ENCODE data around the gene SPTBN1.
A peak's percentile ranks its signal among the peaks of the same experiment; 100 is the strongest.

The SPTBN1 gene

DNA sequence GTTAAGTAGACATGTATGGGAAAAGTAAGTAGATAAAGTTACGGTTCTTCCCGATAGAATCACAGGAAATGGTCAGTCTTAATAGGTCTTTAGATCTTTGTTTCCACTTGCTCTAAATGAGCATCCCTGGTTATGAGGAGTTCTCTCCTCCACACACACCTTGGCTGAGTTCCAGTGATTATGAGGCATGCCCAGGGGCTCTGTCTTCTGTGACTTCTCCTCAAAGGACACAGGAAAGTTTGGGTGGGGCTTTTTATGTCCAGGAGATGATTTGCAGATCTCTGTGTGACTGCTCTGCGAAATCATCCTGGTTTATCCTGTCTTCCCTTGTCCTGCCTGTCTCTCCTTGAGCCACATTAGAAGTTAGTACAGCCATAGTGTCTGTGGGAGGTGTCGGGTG is 183.5 kb downstream of the SPTBN1 start:
- ATAC-seq = peak; percentile 14; the same call in 2 of the 3 replicates
- no peak for TF ChIP-seq ARNTL (CRISPR knock-in tag; IDR thresholded peaks at IDR 0.05; ENCODE audit: borderline replicate concordance, low read depth)
- TF ChIP-seq RARB (CRISPR knock-in tag; IDR thresholded peaks at IDR 0.05) = no peak
- TF ChIP-seq OSR1 (CRISPR knock-in tag; IDR thresholded peaks at IDR 0.05) = no peak
- TF ChIP-seq TCF4 (CRISPR knock-in tag; IDR thresholded peaks at IDR 0.05; ENCODE audit: borderline replicate concordance) = no peak
- TF ChIP-seq ZC3H10 (CRISPR knock-in tag; IDR thresholded peaks at IDR 0.05) = no peak
- TF ChIP-seq, protein P1, sequence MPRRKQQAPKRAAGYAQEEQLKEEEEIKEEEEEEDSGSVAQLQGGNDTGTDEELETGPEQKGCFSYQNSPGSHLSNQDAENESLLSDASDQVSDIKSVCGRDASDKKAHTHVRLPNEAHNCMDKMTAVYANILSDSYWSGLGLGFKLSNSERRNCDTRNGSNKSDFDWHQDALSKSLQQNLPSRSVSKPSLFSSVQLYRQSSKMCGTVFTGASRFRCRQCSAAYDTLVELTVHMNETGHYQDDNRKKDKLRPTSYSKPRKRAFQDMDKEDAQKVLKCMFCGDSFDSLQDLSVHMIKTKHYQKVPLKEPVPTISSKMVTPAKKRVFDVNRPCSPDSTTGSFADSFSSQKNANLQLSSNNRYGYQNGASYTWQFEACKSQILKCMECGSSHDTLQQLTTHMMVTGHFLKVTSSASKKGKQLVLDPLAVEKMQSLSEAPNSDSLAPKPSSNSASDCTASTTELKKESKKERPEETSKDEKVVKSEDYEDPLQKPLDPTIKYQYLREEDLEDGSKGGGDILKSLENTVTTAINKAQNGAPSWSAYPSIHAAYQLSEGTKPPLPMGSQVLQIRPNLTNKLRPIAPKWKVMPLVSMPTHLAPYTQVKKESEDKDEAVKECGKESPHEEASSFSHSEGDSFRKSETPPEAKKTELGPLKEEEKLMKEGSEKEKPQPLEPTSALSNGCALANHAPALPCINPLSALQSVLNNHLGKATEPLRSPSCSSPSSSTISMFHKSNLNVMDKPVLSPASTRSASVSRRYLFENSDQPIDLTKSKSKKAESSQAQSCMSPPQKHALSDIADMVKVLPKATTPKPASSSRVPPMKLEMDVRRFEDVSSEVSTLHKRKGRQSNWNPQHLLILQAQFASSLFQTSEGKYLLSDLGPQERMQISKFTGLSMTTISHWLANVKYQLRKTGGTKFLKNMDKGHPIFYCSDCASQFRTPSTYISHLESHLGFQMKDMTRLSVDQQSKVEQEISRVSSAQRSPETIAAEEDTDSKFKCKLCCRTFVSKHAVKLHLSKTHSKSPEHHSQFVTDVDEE (CRISPR knock-in tag; IDR thresholded peaks at IDR 0.05) = no peak
- TF ChIP-seq ISL1 (CRISPR knock-in tag; IDR thresholded peaks at IDR 0.05) = no peak; the same call in 1 of the 2 replicates
- TF ChIP-seq, protein P2, sequence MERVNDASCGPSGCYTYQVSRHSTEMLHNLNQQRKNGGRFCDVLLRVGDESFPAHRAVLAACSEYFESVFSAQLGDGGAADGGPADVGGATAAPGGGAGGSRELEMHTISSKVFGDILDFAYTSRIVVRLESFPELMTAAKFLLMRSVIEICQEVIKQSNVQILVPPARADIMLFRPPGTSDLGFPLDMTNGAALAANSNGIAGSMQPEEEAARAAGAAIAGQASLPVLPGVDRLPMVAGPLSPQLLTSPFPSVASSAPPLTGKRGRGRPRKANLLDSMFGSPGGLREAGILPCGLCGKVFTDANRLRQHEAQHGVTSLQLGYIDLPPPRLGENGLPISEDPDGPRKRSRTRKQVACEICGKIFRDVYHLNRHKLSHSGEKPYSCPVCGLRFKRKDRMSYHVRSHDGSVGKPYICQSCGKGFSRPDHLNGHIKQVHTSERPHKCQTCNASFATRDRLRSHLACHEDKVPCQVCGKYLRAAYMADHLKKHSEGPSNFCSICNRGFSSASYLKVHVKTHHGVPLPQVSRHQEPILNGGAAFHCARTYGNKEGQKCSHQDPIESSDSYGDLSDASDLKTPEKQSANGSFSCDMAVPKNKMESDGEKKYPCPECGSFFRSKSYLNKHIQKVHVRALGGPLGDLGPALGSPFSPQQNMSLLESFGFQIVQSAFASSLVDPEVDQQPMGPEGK (CRISPR knock-in tag; IDR thresholded peaks at IDR 0.05; ENCODE audit: borderline replicate concordance) = no peak
- TF ChIP-seq BACH2 (CRISPR knock-in tag; IDR thresholded peaks at IDR 0.05; ENCODE audit: borderline replicate concordance) = no peak
- TF ChIP-seq ZFP30 (CRISPR knock-in tag; IDR thresholded peaks at IDR 0.05) = no peak
- TF ChIP-seq CSDC2 (CRISPR knock-in tag; IDR thresholded peaks at IDR 0.05) = no peak
- TF ChIP-seq, protein P3, sequence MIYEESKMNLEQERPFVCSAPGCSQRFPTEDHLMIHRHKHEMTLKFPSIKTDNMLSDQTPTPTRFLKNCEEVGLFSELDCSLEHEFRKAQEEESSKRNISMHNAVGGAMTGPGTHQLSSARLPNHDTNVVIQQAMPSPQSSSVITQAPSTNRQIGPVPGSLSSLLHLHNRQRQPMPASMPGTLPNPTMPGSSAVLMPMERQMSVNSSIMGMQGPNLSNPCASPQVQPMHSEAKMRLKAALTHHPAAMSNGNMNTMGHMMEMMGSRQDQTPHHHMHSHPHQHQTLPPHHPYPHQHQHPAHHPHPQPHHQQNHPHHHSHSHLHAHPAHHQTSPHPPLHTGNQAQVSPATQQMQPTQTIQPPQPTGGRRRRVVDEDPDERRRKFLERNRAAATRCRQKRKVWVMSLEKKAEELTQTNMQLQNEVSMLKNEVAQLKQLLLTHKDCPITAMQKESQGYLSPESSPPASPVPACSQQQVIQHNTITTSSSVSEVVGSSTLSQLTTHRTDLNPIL (CRISPR knock-in tag; IDR thresholded peaks at IDR 0.05; ENCODE audit: low read depth) = no peak
- no peak for TF ChIP-seq ZNF565 (CRISPR knock-in tag; conservative IDR thresholded peaks at IDR 0.05; ENCODE audit: low read depth)
- no peak for TF ChIP-seq TOX (CRISPR knock-in tag; IDR thresholded peaks at IDR 0.05; ENCODE audit: borderline replicate concordance)
- no peak for TF ChIP-seq ESRRG (CRISPR knock-in tag; IDR thresholded peaks at IDR 0.05)
- TF ChIP-seq, protein P4, sequence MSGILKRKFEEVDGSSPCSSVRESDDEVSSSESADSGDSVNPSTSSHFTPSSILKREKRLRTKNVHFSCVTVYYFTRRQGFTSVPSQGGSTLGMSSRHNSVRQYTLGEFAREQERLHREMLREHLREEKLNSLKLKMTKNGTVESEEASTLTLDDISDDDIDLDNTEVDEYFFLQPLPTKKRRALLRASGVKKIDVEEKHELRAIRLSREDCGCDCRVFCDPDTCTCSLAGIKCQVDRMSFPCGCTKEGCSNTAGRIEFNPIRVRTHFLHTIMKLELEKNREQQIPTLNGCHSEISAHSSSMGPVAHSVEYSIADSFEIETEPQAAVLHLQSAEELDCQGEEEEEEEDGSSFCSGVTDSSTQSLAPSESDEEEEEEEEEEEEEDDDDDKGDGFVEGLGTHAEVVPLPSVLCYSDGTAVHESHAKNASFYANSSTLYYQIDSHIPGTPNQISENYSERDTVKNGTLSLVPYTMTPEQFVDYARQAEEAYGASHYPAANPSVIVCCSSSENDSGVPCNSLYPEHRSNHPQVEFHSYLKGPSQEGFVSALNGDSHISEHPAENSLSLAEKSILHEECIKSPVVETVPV (CRISPR knock-in tag; IDR thresholded peaks at IDR 0.05) = no peak
- no peak for TF ChIP-seq SNAI2 (CRISPR knock-in tag; IDR thresholded peaks at IDR 0.05)
- no peak for TF ChIP-seq PPARA (CRISPR knock-in tag; IDR thresholded peaks at IDR 0.05; ENCODE audit: borderline replicate concordance)
- no peak for TF ChIP-seq GLIS3 (CRISPR knock-in tag; IDR thresholded peaks at IDR 0.05)

DNA sequence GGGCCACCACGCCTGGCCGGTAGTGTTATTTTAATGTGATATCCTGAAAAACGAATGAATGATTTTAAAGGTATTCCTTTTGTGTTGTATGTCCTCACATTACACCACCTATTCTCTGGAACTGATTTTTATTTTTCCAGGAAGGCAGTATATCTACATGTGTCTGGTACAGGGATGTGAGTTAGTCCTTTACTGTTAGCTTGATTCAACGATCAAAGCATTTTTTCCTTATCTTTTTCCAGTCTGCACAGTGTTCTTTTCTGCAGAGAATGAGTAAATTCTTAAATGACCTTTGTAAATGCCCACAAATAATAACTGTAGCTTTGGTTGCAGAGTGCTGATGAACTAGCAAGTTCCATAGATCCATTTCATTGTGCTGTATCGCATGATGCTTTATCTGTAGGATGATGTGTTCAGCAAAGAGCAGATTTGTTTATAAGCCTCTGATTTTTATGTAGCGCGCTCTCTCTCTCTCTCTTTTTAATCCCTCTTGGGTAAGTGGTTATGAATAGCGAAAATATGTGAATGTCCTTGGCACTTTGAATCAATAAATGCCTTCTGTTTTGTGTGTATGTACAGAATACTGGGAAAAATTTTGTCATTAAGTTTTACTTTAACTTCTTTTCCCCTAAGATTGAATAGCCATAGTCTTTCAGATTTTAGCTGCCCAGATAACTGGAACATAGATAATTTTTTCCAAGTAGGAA is 184.9 kb downstream of the SPTBN1 start:
- no peak for ATAC-seq
- TF ChIP-seq ZNF70 (CRISPR knock-in tag; IDR thresholded peaks at IDR 0.05) (no peak), ESRRG (CRISPR knock-in tag; IDR thresholded peaks at IDR 0.05) (no peak), TCF4 (CRISPR knock-in tag; IDR thresholded peaks at IDR 0.05; ENCODE audit: borderline replicate concordance) (no peak), ISL1 (CRISPR knock-in tag; IDR thresholded peaks at IDR 0.05) (0 out of 2 replicates have a peak, but pooled peaks have one; percentile 27), ZC3H10 (CRISPR knock-in tag; IDR thresholded peaks at IDR 0.05) (no peak)

DNA sequence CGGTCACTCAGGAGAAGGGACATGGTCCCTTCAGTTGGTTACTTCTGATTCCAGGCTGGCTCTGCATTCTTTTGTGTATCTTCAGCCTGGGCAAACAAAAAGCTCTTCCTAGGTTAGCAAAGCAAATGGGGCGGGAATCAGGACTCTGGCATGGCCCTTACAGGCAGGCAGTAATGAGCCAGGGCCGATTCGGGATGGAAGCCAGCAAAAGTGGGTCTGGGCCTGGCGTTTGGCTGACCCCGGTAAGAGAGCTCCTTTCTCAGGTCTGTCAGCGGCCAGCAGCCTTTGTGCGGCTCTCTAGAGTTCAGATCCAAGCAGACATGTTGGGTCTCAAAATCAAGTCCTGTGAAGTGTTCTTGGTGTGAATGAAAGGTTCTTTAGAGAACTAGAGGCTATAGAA is 185.9 kb downstream of the SPTBN1 start:
- no peak for TF ChIP-seq RARB (CRISPR knock-in tag; IDR thresholded peaks at IDR 0.05)
- no peak for TF ChIP-seq CSDC2 (CRISPR knock-in tag; IDR thresholded peaks at IDR 0.05)
- TF ChIP-seq TCF4 (CRISPR knock-in tag; IDR thresholded peaks at IDR 0.05; ENCODE audit: borderline replicate concordance) = no peak
- TF ChIP-seq, protein P3 (CRISPR knock-in tag; IDR thresholded peaks at IDR 0.05; ENCODE audit: low read depth) = no peak
- no peak for TF ChIP-seq ZC3H10 (CRISPR knock-in tag; IDR thresholded peaks at IDR 0.05)
- TF ChIP-seq, protein P1 (CRISPR knock-in tag; IDR thresholded peaks at IDR 0.05) = no peak
- TF ChIP-seq PPARA (CRISPR knock-in tag; IDR thresholded peaks at IDR 0.05; ENCODE audit: borderline replicate concordance) = no peak
- TF ChIP-seq ESRRG (CRISPR knock-in tag; IDR thresholded peaks at IDR 0.05) = no peak
- TF ChIP-seq, protein P4 (CRISPR knock-in tag; IDR thresholded peaks at IDR 0.05) = no peak
- TF ChIP-seq ZFP3 (CRISPR knock-in tag; IDR thresholded peaks at IDR 0.05) = no peak
- TF ChIP-seq GLIS3 (CRISPR knock-in tag; IDR thresholded peaks at IDR 0.05) = no peak
- TF ChIP-seq TOX (CRISPR knock-in tag; IDR thresholded peaks at IDR 0.05; ENCODE audit: borderline replicate concordance) = no peak
- TF ChIP-seq OSR1 (CRISPR knock-in tag; IDR thresholded peaks at IDR 0.05) = no peak
- no peak for TF ChIP-seq ZNF8 (CRISPR knock-in tag; IDR thresholded peaks at IDR 0.05)
- no peak for ATAC-seq
